Neuronal stem cell (in vitro differentiated cells): Measurements from ENCODE around the gene RBPJ.

ENCODE experiments used
- DNase-seq: peaks from one replicate; pipeline ENCODE4 v3.0.0-alpha.2; 2013; ENCODE audit warnings: low spot score
- H2AFZ ChIP-seq: one replicate; pipeline ENCODE4 v1.6.1; 2013; ENCODE audit warnings: mild to moderate bottlenecking, low read length, inconsistent platforms
- H2AK5ac ChIP-seq: 2 replicates; pipeline ENCODE4 v1.6.1; 2013; ENCODE audit warnings: low read depth, mild to moderate bottlenecking, inconsistent platforms, low read length, moderate library complexity, mixed read lengths
- H2BK120ac ChIP-seq: 2 replicates; pipeline ENCODE4 v1.6.1; 2013; ENCODE audit warnings: low read depth, mild to moderate bottlenecking, inconsistent platforms, low read length, moderate library complexity, mixed read lengths
- H2BK12ac ChIP-seq: one replicate; pipeline ENCODE4 v1.6.1; 2013; ENCODE audit warnings: low read length, inconsistent platforms
- H2BK15ac ChIP-seq: 2 replicates; pipeline ENCODE4 v1.6.1; 2013; ENCODE audit warnings: mild to moderate bottlenecking, low read length, inconsistent platforms, mixed read lengths
- H2BK5ac ChIP-seq: one replicate; pipeline ENCODE4 v1.6.1; 2013; ENCODE audit warnings: inconsistent platforms, mild to moderate bottlenecking, low read length, moderate library complexity
- H3K14ac ChIP-seq: one replicate; pipeline ENCODE4 v1.6.1; 2013; ENCODE audit warnings: low read length, inconsistent platforms
- H3K18ac ChIP-seq: 2 replicates; pipeline ENCODE4 v1.6.1; 2013; ENCODE audit warnings: low read length, inconsistent platforms
- H3K23ac ChIP-seq: 2 replicates; pipeline ENCODE4 v1.6.1; 2013; ENCODE audit warnings: low read depth, mild to moderate bottlenecking, mixed read lengths, low read length, inconsistent platforms; ENCODE audit not compliant: poor library complexity
- H3K27ac ChIP-seq: replicated peaks from 3 replicates; pipeline ENCODE4 v1.5.1; 2013; ENCODE audit warnings: low read length, inconsistent platforms
- H3K27me3 ChIP-seq, 3 experiments: 2 replicates each; pipeline ENCODE4 v1.6.1; 2013; ENCODE audit warnings: low read length in 3 of 3, mild to moderate bottlenecking in 2 of 3, inconsistent platforms in 1 of 3, low read depth in 1 of 3, mixed read lengths in 1 of 3, moderate library complexity in 1 of 3; ENCODE audit not compliant: control insufficient read depth in 3 of 3, insufficient read depth in 3 of 3
- H3K36me3 ChIP-seq, 2 donors: replicated peaks in 1 of 2; 2 replicates each; pipeline ENCODE4 v1.6.1; 2013; ENCODE audit warnings: low read length in 2 of 2; ENCODE audit not compliant: control insufficient read depth in 2 of 2, insufficient read depth in 2 of 2
- H3K4ac ChIP-seq: 2 replicates; pipeline ENCODE4 v1.6.1; 2013; ENCODE audit warnings: inconsistent platforms, mild to moderate bottlenecking, low read length, moderate library complexity
- H3K4me1 ChIP-seq, 2 donors: 1 replicate in 1 of 2; 2 replicates in 1 of 2; pipeline ENCODE4 v1.6.1; 2013; ENCODE audit warnings: low read length in 2 of 2, low read depth in 1 of 2; ENCODE audit not compliant: control insufficient read depth in 2 of 2, insufficient read depth in 1 of 2
- H3K4me2 ChIP-seq: one replicate; pipeline ENCODE4 v1.6.1; 2013; ENCODE audit warnings: mild to moderate bottlenecking, low read length, inconsistent platforms; ENCODE audit not compliant: insufficient read depth, poor library complexity, severe bottlenecking
- H3K4me3 ChIP-seq, 2 donors: 2 replicates each; pipeline ENCODE4 v1.5.1; 2013; ENCODE audit warnings: low read length in 2 of 2, mild to moderate bottlenecking in 2 of 2, inconsistent platforms in 1 of 2, moderate library complexity in 1 of 2
- H3K79me1 ChIP-seq: one replicate; pipeline ENCODE4 v1.6.1; 2013; ENCODE audit warnings: low read depth, mild to moderate bottlenecking, inconsistent platforms, low read length, moderate library complexity
- H3K9ac ChIP-seq: one replicate; pipeline ENCODE4 v1.6.1; 2013; ENCODE audit warnings: mild to moderate bottlenecking, low read depth, low read length, inconsistent platforms; ENCODE audit not compliant: poor library complexity
- H3K9me3 ChIP-seq, 2 donors: replicated peaks in 1 of 2; 2 replicates each; pipeline versions ENCODE3 to v1.6.1; 2013; ENCODE audit warnings: low read length in 2 of 2, mild to moderate bottlenecking in 2 of 2, inconsistent platforms in 1 of 2, low read depth in 1 of 2, mixed read lengths in 1 of 2, moderate library complexity in 1 of 2; ENCODE audit not compliant: control insufficient read depth in 2 of 2, insufficient read depth in 1 of 2
- H4K8ac ChIP-seq: one replicate; pipeline ENCODE4 v1.6.1; 2013; ENCODE audit warnings: low read depth, mild to moderate bottlenecking, inconsistent platforms, low read length, moderate library complexity
- H4K91ac ChIP-seq: one replicate; pipeline ENCODE4 v1.6.1; 2013; ENCODE audit warnings: low read length, low read depth, mild to moderate bottlenecking, inconsistent platforms; ENCODE audit not compliant: poor library complexity
- WGBS, 2 donors: extraction: QIAGEN DNeasy Blood & Tissue Kit; methylation state at CpG; one replicate each; pipeline ENCODE4 v1.1.7; 2013; ENCODE audit warnings: missing lambda C conversion rate in 2 of 2, mixed read lengths in 1 of 2; ENCODE audit not compliant: insufficient read length in 2 of 2, insufficient replicate concordance in 1 of 2; ENCODE audit errors: extremely low coverage in 2 of 2; 5-methylcytosine and 5-hydroxymethylcytosine counted together

RBPJ gene

GRCh38 chr4:26289401-26289800 is 31.4 kb upstream of the RBPJ start:
- no peak overlapping the region for H3K14ac ChIP-seq
- H3K4ac ChIP-seq, result no peak overlapping the region
- no peak overlapping the region for H2BK15ac ChIP-seq
- no peak overlapping the region for H3K23ac ChIP-seq
- H2BK120ac ChIP-seq, result no peak overlapping the region
- H3K36me3 ChIP-seq, result no peaks in the 10 kb centered on the region
- no peak overlapping the region for H2BK12ac ChIP-seq
- no peak overlapping the region for H3K18ac ChIP-seq
- H3K4me1 ChIP-seq, result no peaks in the 10 kb centered on the region
- H4K91ac ChIP-seq, result no peak overlapping the region
- no peak overlapping the region for H4K8ac ChIP-seq
- no peak overlapping the region for H3K4me2 ChIP-seq
- no peak for DNase-seq
- no peak overlapping the region for H3K27ac ChIP-seq
- no peaks in the 10 kb centered on the region for H3K9me3 ChIP-seq
- H3K9ac ChIP-seq, result no peak overlapping the region
- no peak overlapping the region for H2BK5ac ChIP-seq
- H3K4me3 ChIP-seq, result no peak overlapping the region
- no peaks in the 10 kb centered on the region for H3K27me3 ChIP-seq
- H3K79me1 ChIP-seq, result no peaks in the 10 kb centered on the region
- no peak overlapping the region for H2AK5ac ChIP-seq
- WGBS, 2 donors, result no CpG with 5 or more reads among the region's 4 CpGs
- H2AFZ ChIP-seq, result no peak overlapping the region

DNA sequence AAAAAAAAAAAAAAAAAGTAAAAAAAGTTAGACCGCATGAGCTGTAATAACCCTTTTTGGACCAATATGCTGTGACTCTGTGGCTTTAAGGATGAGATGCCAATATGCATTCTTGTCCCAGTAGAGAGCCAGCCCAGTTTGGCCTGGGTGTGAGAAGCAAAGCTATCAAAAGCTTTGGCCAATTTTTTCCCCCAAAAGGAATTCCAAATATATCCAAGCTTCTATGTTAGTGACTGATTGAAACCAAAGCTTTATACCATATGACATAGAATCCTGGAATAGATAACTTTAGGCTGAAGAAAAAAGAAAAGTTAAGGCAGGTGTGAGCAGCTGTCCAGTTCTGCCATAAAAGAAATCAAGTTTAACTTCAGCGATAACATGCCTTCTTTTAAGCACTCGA is 30.5 kb upstream of the RBPJ start:
- Histone ChIP-seq H2AFZ (no peak overlapping the region), H3K27ac (no peak overlapping the region), H2BK5ac (no peak overlapping the region), H4K8ac (no peak overlapping the region), H3K27me3 (no peaks in the 10 kb centered on the region), H2BK120ac (no peak overlapping the region), H3K4me3 (no peak overlapping the region), H3K18ac (no peak overlapping the region), H3K23ac (no peak overlapping the region), H3K36me3 (no peaks in the 10 kb centered on the region), H2AK5ac (no peak overlapping the region), H3K4me1 (no peaks in the 10 kb centered on the region), H3K4me2 (no peak overlapping the region), H4K91ac (no peak overlapping the region), H3K14ac (no peak overlapping the region), H3K79me1 (no peaks in the 10 kb centered on the region), H2BK15ac (no peak overlapping the region), H3K9ac (no peak overlapping the region), H3K9me3 (no peaks in the 10 kb centered on the region), H3K4ac (no peak overlapping the region), H2BK12ac (no peak overlapping the region)
- DNase-seq, result no peak
- no CpG with 5 or more reads among the region's 3 CpGs for WGBS, 2 donors

DNA sequence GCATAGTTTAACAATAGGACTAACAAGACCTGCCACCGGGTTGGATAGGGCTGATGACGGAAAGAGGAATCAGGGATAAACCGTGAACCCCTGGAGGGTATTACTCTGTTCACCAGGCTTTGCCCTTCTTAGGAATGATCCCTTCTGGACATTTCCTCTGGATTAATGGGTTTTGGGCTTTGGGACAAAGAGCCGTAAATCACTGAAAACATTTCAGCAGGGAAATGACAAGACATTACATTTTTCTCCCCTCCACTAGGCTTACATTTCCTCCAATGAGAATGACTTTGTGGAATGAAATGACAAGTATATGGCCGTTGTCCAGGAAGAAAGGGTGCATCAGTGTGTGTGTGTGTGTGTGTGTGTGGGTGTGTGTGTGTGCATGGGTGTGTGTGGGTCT is 25.9 kb upstream of the RBPJ start:
- no peak overlapping the region for H3K23ac ChIP-seq
- no peak overlapping the region for H2BK12ac ChIP-seq
- no peaks in the 10 kb centered on the region for H3K27me3 ChIP-seq
- no peak for DNase-seq
- no peak overlapping the region for H3K4ac ChIP-seq
- H3K9ac ChIP-seq, result no peak overlapping the region
- H3K4me3 ChIP-seq, result no peak overlapping the region
- H3K36me3 ChIP-seq, result no peaks in the 10 kb centered on the region
- no peak overlapping the region for H2BK15ac ChIP-seq
- no CpG with 5 or more reads among the region's 5 CpGs for WGBS, 2 donors
- no peak overlapping the region for H3K18ac ChIP-seq
- no peak overlapping the region for H2BK120ac ChIP-seq
- no peak overlapping the region for H3K14ac ChIP-seq
- no peak overlapping the region for H3K4me2 ChIP-seq
- no peak overlapping the region for H4K91ac ChIP-seq
- no peaks in the 10 kb centered on the region for H3K9me3 ChIP-seq
- H3K27ac ChIP-seq, result no peak overlapping the region
- H2AFZ ChIP-seq, result no peak overlapping the region
- H2AK5ac ChIP-seq, result no peak overlapping the region
- H2BK5ac ChIP-seq, result no peak overlapping the region
- H4K8ac ChIP-seq, result no peak overlapping the region
- H3K4me1 ChIP-seq, result peaks cover 0 to 2% of the 10 kb centered on the region in 2 donors
- H3K79me1 ChIP-seq, result no peaks in the 10 kb centered on the region

- Histone ChIP-seq H3K9ac (no peak overlapping the region), H4K91ac (no peak overlapping the region), H3K27me3 (no peaks in the 10 kb centered on the region), H2BK5ac (no peak overlapping the region), H3K18ac (no peak overlapping the region), H3K79me1 (no peaks in the 10 kb centered on the region), H2BK15ac (no peak overlapping the region), H2AK5ac (no peak overlapping the region), H3K4me1 (peaks cover 0 to 4% of the 10 kb centered on the region in 2 donors), H3K14ac (no peak overlapping the region), H2BK120ac (no peak overlapping the region), H2BK12ac (no peak overlapping the region), H3K4me3 (no peak overlapping the region), H3K4ac (no peak overlapping the region), H3K36me3 (no peaks in the 10 kb centered on the region), H3K23ac (no peak overlapping the region), H4K8ac (no peak overlapping the region), H3K4me2 (no peak overlapping the region), H3K9me3 (no peaks in the 10 kb centered on the region), H2AFZ (no peak overlapping the region), H3K27ac (no peak overlapping the region)
- no peak for DNase-seq
- no CpG with 5 or more reads among the region's 2 CpGs for WGBS, 2 donors
These were observed 24.8 kb upstream of the RBPJ start for GRCh38 chr4:26296021-26296420.
